IPS DF 6.9 (cell line): ENCODE results near the gene XCL2.

Experiments
- DNase-seq: peaks from one replicate; pipeline ENCODE4 v3.0.0-alpha.2; 2013; ENCODE audit warnings: low read depth, low spot score
- H3K27ac ChIP-seq: one replicate; pipeline ENCODE4 v1.5.1; 2013; ENCODE audit warnings: low read length, control low read depth
- H3K27me3 ChIP-seq: 2 replicates; pipeline ENCODE4 v1.6.1; 2013; ENCODE audit warnings: mild to moderate bottlenecking, low read length; ENCODE audit not compliant: control insufficient read depth, insufficient read depth
- H3K36me3 ChIP-seq: 2 replicates; pipeline ENCODE4 v1.6.1; 2013; ENCODE audit warnings: low read length; ENCODE audit not compliant: control insufficient read depth, insufficient read depth
- H3K4me1 ChIP-seq: 2 replicates; pipeline ENCODE4 v1.6.1; 2013; ENCODE audit warnings: low read length; ENCODE audit not compliant: control insufficient read depth, insufficient read depth
- H3K4me3 ChIP-seq: 2 replicates; pipeline ENCODE4 v1.5.1; 2013; ENCODE audit warnings: mild to moderate bottlenecking, low read length
- H3K9me3 ChIP-seq: 2 replicates; pipeline ENCODE4 v1.6.1; 2013; ENCODE audit warnings: low read length, inconsistent platforms; ENCODE audit not compliant: control insufficient read depth, insufficient read depth
- WGBS: extraction: QIAGEN DNeasy Blood & Tissue Kit; methylation state at CpG from one replicate; pipeline ENCODE4 v1.1.7; 2013; ENCODE audit warnings: mixed read lengths, missing lambda C conversion rate; ENCODE audit not compliant: insufficient read length, insufficient coverage; 5-methylcytosine and 5-hydroxymethylcytosine counted together

The XCL2 gene

GRCh38 chr1:168504064-168504837 lies 39.5 kb downstream of the XCL2 start:
- Histone ChIP-seq H3K27me3 (no peaks in the 10 kb centered on the region), H3K9me3 (no peaks in the 10 kb centered on the region), H3K36me3 (no peaks in the 10 kb centered on the region), H3K27ac (no peak overlapping the region), H3K4me1 (no peaks in the 10 kb centered on the region), H3K4me3 (no peak overlapping the region)
- DNase-seq, result no peak
- WGBS, result no CpG with 5 or more reads among the region's 4 CpGs

GRCh38 chr1:168499688-168500049 lies 44.1 kb downstream of the XCL2 start:
- H3K9me3 ChIP-seq, result no peaks in the 10 kb centered on the region
- no peaks in the 10 kb centered on the region for H3K36me3 ChIP-seq
- no peaks in the 10 kb centered on the region for H3K4me1 ChIP-seq
- no CpG with 5 or more reads among the region's 2 CpGs for WGBS
- DNase-seq, result no peak
- H3K4me3 ChIP-seq, result no peak overlapping the region
- no peaks in the 10 kb centered on the region for H3K27me3 ChIP-seq
- H3K27ac ChIP-seq, result no peak overlapping the region

- H3K4me3 ChIP-seq, result no peak overlapping the region
Observed at GRCh38 chr1:168498956-168499687, 44.7 kb downstream of the XCL2 start.

GRCh38 chr1:168498159-168498631 lies 45.6 kb downstream of the XCL2 start:
- no peak for DNase-seq
- H3K9me3 ChIP-seq, result no peaks in the 10 kb centered on the region
- WGBS, result no CpG with 5 or more reads among the region's 2 CpGs
- H3K36me3 ChIP-seq, result no peaks in the 10 kb centered on the region
- H3K27ac ChIP-seq, result no peak overlapping the region
- no peaks in the 10 kb centered on the region for H3K4me1 ChIP-seq
- no peaks in the 10 kb centered on the region for H3K27me3 ChIP-seq
- no peak overlapping the region for H3K4me3 ChIP-seq

More at GRCh38 chr1:168498956-168499687, 44.7 kb downstream of the XCL2 start:
- no CpG with 5 or more reads among the region's 4 CpGs for WGBS
- H3K27ac ChIP-seq, result no peak overlapping the region
- H3K36me3 ChIP-seq, result no peaks in the 10 kb centered on the region
- no peaks in the 10 kb centered on the region for H3K9me3 ChIP-seq
- no peaks in the 10 kb centered on the region for H3K27me3 ChIP-seq
- no peaks in the 10 kb centered on the region for H3K4me1 ChIP-seq
- DNase-seq, result no peak

GRCh38 chr1:168497376-168497950 lies 46.3 kb downstream of the XCL2 start:
- no CpG with 5 or more reads among the region's 3 CpGs for WGBS
- H3K9me3 ChIP-seq, result no peaks in the 10 kb centered on the region
- DNase-seq, result no peak
- no peak overlapping the region for H3K4me3 ChIP-seq
- no peaks in the 10 kb centered on the region for H3K27me3 ChIP-seq
- H3K36me3 ChIP-seq, result no peaks in the 10 kb centered on the region
- H3K4me1 ChIP-seq, result no peaks in the 10 kb centered on the region
- no peak overlapping the region for H3K27ac ChIP-seq

GRCh38 chr1:168491527-168492164 lies 52.2 kb downstream of the XCL2 start:
- Histone ChIP-seq H3K4me3 (no peak overlapping the region), H3K36me3 (no peaks in the 10 kb centered on the region), H3K27me3 (no peaks in the 10 kb centered on the region), H3K4me1 (no peaks in the 10 kb centered on the region), H3K27ac (no peak overlapping the region), H3K9me3 (no peaks in the 10 kb centered on the region)
- no peak for DNase-seq
- no CpG with 5 or more reads among the region's 1 CpG for WGBS
